Left renal pelvis (tissue), 4 donors: ENCODE measurements around the gene BSN. TPM values are rescaled to one million over a fixed set of nuclear protein-coding genes. Genes with fewer than 3 reads are reported as not detected.
"Not testable (repeated sequence)": the region's sequence is repeated elsewhere in the genome, so short reads cannot be mapped to it uniquely, and the experiment has no call there.

Source experiments
- DNase-seq, 4 donors: peaks; one replicate each; pipeline ENCODE4 v3.0.0-alpha.2; 2013; ENCODE audit warnings: low read depth in 4 of 4, low spot score in 3 of 4
- polyA plus RNA-seq, 4 donors: library from polyadenylated mRNA; unstranded; fragments of 120-200 nt; gene quantifications; one replicate each; pipeline ENCODE4 v1.2.1, GENCODE V29; 2013; ENCODE audit not compliant: insufficient read length in 4 of 4

The BSN gene
- polyA plus RNA-seq, 4 donors: 0.82 to 1.6 (median 1.1) TPM

- DNase-seq: no peak
These were observed 20.3 kb upstream of the BSN start for GRCh38 chr3:49533786-49534519.

DNA sequence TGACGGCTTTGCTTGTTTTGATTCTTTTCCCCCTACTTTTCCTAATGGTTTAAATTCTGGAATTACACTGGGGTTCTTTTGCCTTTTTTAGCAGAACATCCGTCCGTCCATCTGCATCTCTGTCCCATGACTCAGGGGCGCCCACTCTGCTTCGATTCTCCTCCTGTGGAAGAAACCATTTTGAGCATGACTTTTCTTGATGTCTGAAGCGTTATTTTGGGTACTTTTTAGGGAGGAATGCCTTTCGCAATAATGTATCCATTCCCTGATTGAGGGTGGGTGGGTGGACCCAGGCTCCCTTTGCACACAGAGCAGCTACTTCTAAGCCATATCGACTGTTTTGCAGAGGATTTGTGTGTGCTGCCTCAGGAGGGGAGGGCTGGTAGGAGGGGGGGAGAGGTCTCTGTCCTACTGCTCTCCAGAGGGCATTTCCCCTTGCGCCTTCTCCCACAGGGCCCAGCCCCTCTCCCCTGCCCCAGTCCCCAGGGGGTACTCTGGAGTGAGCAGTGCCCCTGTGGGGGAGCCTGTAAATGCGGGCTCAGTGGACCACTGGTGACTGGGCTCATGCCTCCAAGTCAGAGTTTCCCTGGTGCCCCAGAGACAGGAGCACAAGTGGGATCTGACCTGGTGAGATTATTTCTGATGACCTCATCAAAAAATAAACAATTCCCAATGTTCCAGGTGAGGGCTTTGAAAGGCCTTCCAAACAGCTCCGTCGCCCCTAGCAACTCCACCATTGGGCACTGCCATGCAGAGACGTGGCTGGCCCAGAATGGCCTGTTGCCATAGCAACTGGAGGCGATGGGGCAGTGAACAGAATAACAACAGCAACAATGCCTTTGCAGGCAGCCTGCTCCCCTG is 19.5 kb upstream of the BSN start:
- DNase-seq: peak in 1 of 4 donors; percentile 61

- DNase-seq: no peak
These were observed 18.1 kb upstream of the BSN start for GRCh38 chr3:49535971-49536874.

- DNase-seq: no peak
These were observed 17.3 kb upstream of the BSN start for GRCh38 chr3:49536875-49537533.

- peak; percentile 75 to 88 (median 85) for DNase-seq
These were observed 14.4 kb upstream of the BSN start for GRCh38 chr3:49539659-49540560.

DNA sequence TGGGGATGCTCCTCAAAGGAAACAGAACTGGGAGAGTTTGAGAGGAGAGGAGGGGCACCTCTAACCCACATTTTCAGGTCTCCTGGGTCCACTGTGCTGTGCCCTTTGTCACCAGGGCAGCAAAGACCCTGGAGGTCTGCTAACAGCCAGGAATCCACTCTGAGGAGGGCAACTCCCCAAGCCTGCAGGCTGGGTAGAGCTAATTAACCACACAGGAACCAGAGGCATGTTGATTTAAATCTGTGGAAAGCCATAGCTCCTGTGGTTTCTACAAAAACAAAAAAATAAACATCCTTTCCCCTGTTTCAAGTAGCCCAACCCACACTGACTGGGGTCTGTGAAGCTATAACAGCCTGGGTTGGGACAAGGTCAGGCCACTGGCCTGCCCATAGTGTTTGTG is 2.2 kb upstream of the BSN start:
- no peak for DNase-seq

GRCh38 chr3:49553324-49553691 is 969 bp upstream of the BSN start:
- DNase-seq: no peak

DNA sequence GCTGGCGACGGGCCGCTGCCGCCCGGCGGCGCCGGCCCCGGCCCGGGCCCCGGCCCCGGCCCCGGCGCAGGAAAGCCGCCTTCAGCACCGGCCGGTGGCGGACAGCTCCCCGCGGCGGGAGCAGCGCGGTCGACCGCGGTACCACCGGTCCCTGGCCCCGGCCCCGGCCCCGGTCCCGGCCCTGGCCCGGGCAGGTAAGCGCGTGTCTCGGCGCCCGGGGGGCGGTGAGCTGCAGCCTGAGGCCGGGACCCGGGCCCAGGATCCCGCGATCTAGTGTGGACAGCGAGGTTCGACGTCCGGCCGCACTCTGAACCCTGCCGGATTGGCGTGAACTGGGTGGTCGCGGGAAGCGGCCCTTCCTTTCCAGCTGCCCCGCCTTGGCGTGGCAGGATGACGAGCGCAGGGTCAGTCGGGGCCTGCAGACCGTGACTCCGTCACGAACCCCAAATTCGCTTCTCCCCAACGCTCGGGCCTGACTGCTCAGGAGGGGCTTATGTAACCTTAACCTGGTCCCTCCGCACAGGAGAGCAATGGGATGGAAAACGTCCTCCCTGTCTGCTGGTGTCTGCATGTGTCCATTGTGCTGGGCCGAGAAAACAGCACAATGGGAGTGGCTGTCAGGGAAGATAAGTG is 472 bp downstream of the BSN start:
- DNase-seq: peak in 1 of 4 donors; percentile 24

- no peak for DNase-seq
These were observed 2.4 kb downstream of the BSN start for GRCh38 chr3:49556500-49557275.

DNA sequence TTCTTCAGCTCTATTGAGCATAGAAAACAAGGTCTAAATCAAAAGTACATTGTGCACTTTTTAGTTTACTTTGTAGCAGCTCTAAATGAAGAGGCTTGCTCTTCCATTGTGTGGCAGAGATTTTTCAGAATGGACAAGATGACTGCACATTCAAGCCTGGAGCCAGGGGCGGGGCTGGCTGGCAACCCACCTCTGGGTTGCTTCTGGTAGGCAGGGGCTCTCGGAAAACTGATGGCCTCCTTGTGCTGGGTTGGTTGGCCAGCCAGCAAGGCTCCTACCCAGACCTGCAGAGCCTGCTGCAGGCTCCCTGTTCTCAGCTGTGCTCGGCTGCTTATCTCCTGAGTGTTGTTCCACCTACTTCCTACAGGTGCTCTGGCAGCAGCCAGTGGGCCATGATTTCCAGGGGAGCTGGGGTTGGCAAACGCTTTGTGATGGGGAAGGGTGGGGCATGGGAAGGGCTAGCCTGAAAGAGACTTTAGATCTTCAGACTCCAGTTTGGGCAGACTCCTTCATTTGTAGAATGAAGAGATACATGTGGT is 8.8 kb downstream of the BSN start:
- no peak for DNase-seq

GRCh38 chr3:49563766-49564165 is 9.5 kb downstream of the BSN start:
- no peak for DNase-seq

- no peak for DNase-seq
These were observed 12.0 kb downstream of the BSN start for GRCh38 chr3:49566312-49566711.

DNA sequence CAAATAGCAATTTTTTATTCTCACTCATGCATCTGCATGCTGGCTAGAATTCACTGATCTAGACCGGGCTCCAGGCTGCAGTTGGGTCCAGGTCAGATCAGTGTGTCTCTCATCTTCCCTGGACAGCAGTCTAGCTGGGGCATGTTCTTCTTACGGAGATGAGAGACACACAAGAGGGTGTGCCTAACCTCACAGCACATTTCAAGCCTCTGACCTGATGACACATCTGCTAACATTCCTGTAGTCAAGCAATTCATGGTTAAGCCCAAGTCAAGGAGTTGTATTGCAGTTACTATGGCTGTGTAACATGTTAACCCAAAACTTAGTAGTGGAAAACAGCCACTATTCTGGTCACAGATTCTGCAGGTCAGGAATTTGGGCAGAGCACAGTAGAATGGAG is 13.1 kb downstream of the BSN start:
- DNase-seq: no peak

DNA sequence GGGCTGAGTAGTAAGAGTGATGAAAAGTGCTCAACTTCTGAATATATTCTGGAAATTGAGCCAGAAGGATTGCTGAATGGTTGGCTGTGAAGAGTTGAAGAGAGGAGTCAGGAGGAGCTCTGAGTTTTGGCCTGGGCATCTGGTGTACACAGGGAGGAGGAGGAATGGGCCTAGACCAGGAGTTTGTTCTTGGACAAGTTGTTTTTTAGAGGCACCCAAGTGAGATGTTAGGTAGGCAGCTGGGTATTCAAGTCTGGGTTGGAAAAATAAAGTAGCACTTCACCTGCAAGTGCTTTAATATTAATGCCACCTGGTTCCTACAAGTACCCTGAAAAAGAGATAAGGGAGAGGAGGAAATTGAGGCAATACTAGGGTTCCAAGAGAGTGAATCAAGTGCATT is 14.7 kb downstream of the BSN start:
- no peak for DNase-seq

GRCh38 chr3:49570028-49570654 is 15.9 kb downstream of the BSN start:
- no peak for DNase-seq

- DNase-seq: no peak
These were observed 27.9 kb downstream of the BSN start for GRCh38 chr3:49582177-49582576.

DNA sequence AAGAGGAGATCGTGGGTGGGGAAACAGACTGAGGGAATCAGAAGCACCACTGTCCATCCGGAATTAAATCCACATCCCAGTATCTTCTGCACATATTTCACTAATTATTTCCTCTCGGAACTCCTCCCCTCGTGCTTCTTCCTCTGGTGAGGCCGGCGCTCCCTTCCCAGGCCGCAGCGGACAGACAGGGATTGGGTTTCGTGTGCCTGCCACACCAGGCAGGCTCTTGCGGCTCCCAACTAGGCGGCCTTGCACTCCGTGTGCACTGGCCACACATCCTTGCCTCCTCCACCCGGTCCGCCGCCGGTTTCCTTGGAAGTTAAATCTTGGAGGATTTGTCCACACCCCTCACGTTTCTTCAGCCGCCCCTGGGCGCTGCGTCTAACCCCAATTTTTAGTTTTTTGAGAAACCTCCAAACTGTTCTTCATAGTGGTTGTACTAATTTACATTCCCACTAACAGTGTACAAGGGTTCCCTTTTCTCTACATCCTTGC is 31.0 kb downstream of the BSN start:
- DNase-seq: not testable (repeated sequence)
